H1 (cell line): Measurements from ENCODE around the gene HIVEP2.

Experiments used
- ASH2L ChIP-seq: fragments of 200-600, 300-600 bp; sonication (generic); IDR thresholded peaks from one replicate; pipeline ENCODE4 v1.7.1; 2017; ENCODE audit warnings: low read length
- EZH2 ChIP-seq: fragments of 200-600 bp; sonication (generic); IDR thresholded peaks from 2 replicates; pipeline ENCODE4 v1.7.1; 2012; ENCODE audit warnings: low read depth, mild to moderate bottlenecking, moderate library complexity, low read length, inconsistent platforms; ENCODE audit not compliant: severe bottlenecking
- MAFK ChIP-seq: IDR thresholded peaks from 2 replicates; pipeline ENCODE4 v1.6.1; 2012; ENCODE audit warnings: low read depth, mild to moderate bottlenecking, improper control_type of control experiment, low read length
- MAX ChIP-seq: IDR thresholded peaks from 2 replicates; pipeline ENCODE4 v1.6.1; 2012; ENCODE audit warnings: inconsistent platforms
- PHF8 ChIP-seq: fragments of 200-600 bp; sonication (generic); conservative IDR thresholded peaks from 2 replicates; pipeline ENCODE4 v1.7.1; 2012; ENCODE audit warnings: low read depth, mild to moderate bottlenecking, inconsistent platforms, low read length, moderate library complexity
- POLR2A ChIP-seq, 2 experiments: IDR thresholded peaks; 1 replicate in 1 of 2; 2 replicates in 1 of 2; pipeline ENCODE4 v1.6.1; 2011; ENCODE audit warnings: low read depth in 2 of 2, low read length in 2 of 2, mild to moderate bottlenecking in 2 of 2; ENCODE audit errors: control extremely low read depth in 1 of 2
- POLR2AphosphoS5 ChIP-seq: IDR thresholded peaks from 2 replicates; pipeline ENCODE4 v1.6.1; 2011; ENCODE audit warnings: low read depth, low read length
- POU5F1 ChIP-seq: IDR thresholded peaks from 2 replicates; pipeline ENCODE4 v1.6.1; 2011; ENCODE audit warnings: low read depth, mild to moderate bottlenecking, low read length, moderate library complexity
- RFX5 ChIP-seq: IDR thresholded peaks from 2 replicates; pipeline ENCODE4 v1.6.1; 2011; ENCODE audit warnings: low read depth, low read length, improper control_type of control experiment, borderline replicate concordance
- TAF1 ChIP-seq: IDR thresholded peaks from 2 replicates; pipeline ENCODE4 v1.6.1; 2011; ENCODE audit warnings: mild to moderate bottlenecking, low read depth, low read length
- TF ChIP-seq, protein P1 (sequence below): IDR thresholded peaks from 2 replicates; pipeline ENCODE4 v1.6.1; 2011; ENCODE audit warnings: low read depth, mild to moderate bottlenecking, low read length; ENCODE audit not compliant: insufficient read depth
- TF ChIP-seq, protein P2 (sequence below), 3 experiments: IDR thresholded peaks; 1 replicate in 2 of 3; 2 replicates in 1 of 3; pipeline versions ENCODE4 v1.5.1 to v1.6.1; 2011; ENCODE audit warnings: low read length in 3 of 3, mild to moderate bottlenecking in 3 of 3, inconsistent platforms in 2 of 3, low read depth in 1 of 3, moderate library complexity in 1 of 3; ENCODE audit not compliant: insufficient read depth in 1 of 3; ENCODE audit errors: control extremely low read depth in 1 of 3

- TF ChIP-seq EZH2 (no peak), POLR2A (IDR thresholded peaks at IDR 0.05; ENCODE audit: control extremely low read depth in 1 of 2, low read depth in 2 of 2, low read length in 2 of 2) (no peak), ASH2L (no peak), PHF8 (no peak), MAFK (no peak), POLR2AphosphoS5 (no peak), RFX5 (no peak), POU5F1 (no peak), MAX (no peak), TAF1 (no peak)
- TF ChIP-seq, protein P1, sequence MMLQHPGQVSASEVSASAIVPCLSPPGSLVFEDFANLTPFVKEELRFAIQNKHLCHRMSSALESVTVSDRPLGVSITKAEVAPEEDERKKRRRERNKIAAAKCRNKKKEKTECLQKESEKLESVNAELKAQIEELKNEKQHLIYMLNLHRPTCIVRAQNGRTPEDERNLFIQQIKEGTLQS = no peak
- TF ChIP-seq, protein P2, sequence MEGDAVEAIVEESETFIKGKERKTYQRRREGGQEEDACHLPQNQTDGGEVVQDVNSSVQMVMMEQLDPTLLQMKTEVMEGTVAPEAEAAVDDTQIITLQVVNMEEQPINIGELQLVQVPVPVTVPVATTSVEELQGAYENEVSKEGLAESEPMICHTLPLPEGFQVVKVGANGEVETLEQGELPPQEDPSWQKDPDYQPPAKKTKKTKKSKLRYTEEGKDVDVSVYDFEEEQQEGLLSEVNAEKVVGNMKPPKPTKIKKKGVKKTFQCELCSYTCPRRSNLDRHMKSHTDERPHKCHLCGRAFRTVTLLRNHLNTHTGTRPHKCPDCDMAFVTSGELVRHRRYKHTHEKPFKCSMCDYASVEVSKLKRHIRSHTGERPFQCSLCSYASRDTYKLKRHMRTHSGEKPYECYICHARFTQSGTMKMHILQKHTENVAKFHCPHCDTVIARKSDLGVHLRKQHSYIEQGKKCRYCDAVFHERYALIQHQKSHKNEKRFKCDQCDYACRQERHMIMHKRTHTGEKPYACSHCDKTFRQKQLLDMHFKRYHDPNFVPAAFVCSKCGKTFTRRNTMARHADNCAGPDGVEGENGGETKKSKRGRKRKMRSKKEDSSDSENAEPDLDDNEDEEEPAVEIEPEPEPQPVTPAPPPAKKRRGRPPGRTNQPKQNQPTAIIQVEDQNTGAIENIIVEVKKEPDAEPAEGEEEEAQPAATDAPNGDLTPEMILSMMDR (IDR thresholded peaks at IDR 0.05; ENCODE audit: control extremely low read depth in 1 of 3, insufficient read depth in 1 of 3, low read depth in 1 of 3, low read length in 3 of 3) = no peak
Observed at GRCh38 chr6:142816486-142816885, 128.5 kb downstream of the HIVEP2 start.
